Loucy (cell line): ENCODE results near the gene ABCC8.

Source experiments
- H2AFZ ChIP-seq: fragments of 200-600 bp; sonication (generic); 2 replicates; pipeline ENCODE4 v1.6.0; 2016; ENCODE audit warnings: antibody characterized with exemption, mild to moderate bottlenecking, low read length, moderate library complexity
- H3F3A ChIP-seq: fragments of 200-600 bp; 2 replicates; pipeline ENCODE4 v1.6.0; 2016; ENCODE audit warnings: antibody characterized with exemption, low read depth, mild to moderate bottlenecking
- H3K27me3 ChIP-seq: fragments of 200-600 bp; sonication (generic); 2 replicates; pipeline ENCODE4 v1.6.1; 2014; ENCODE audit warnings: low read length, mild to moderate bottlenecking; ENCODE audit not compliant: insufficient read depth, poor library complexity, severe bottlenecking
- H3K36me3 ChIP-seq: fragments of 200-600 bp; sonication (generic); 2 replicates; pipeline ENCODE4 v1.6.1; 2016; ENCODE audit warnings: low read length; ENCODE audit not compliant: insufficient read depth
- H3K4me1 ChIP-seq: fragments of 200-600 bp; sonication (generic); 2 replicates; pipeline ENCODE4 v1.5.1; 2014; ENCODE audit warnings: low read length, mild to moderate bottlenecking; ENCODE audit not compliant: insufficient read depth, poor library complexity, severe bottlenecking
- H3K4me2 ChIP-seq: fragments of 200-600 bp; sonication (generic); 2 replicates; pipeline ENCODE4 v1.6.0; 2014; ENCODE audit warnings: antibody characterized with exemption, low read length, low read depth, mild to moderate bottlenecking; ENCODE audit not compliant: poor library complexity, severe bottlenecking
- H3K4me3 ChIP-seq: fragments of 200-600 bp; sonication (generic); 2 replicates; pipeline ENCODE4 v1.5.1; 2014; ENCODE audit warnings: low read length, mild to moderate bottlenecking, mixed read lengths; ENCODE audit not compliant: poor library complexity, severe bottlenecking
- H3K79me2 ChIP-seq: fragments of 200-600 bp; sonication (generic); 2 replicates; pipeline ENCODE4 v1.6.1; 2014; ENCODE audit warnings: low read length; ENCODE audit not compliant: insufficient read depth
- H3K9ac ChIP-seq: fragments of 200-600 bp; sonication (generic); 2 replicates; pipeline ENCODE4 v1.6.0; 2014; ENCODE audit warnings: mild to moderate bottlenecking, low read depth, low read length, moderate library complexity; ENCODE audit not compliant: poor library complexity, severe bottlenecking
- H3K9me2 ChIP-seq: fragments of 200-600 bp; sonication (generic); replicated peaks from 2 replicates; pipeline ENCODE4 v1.6.1; 2016; ENCODE audit warnings: low read depth, low read length, mixed read lengths
- H3K9me3 ChIP-seq: fragments of 200-600 bp; sonication (generic); 2 replicates; pipeline ENCODE4 v1.6.1; 2014; ENCODE audit warnings: mild to moderate bottlenecking, antibody characterized with exemption, low read length, low read depth; ENCODE audit not compliant: insufficient read depth
- H4K20me1 ChIP-seq: fragments of 200-600 bp; sonication (generic); 2 replicates; pipeline ENCODE4 v1.6.0; 2014; ENCODE audit warnings: antibody characterized with exemption, low read length, mild to moderate bottlenecking; ENCODE audit not compliant: insufficient read depth, poor library complexity, severe bottlenecking
- EZH2phosphoT487 ChIP-seq: fragments of 200-600 bp; IDR thresholded peaks from 2 replicates; pipeline ENCODE4 v1.6.1; 2018; ENCODE audit warnings: antibody characterized with exemption, mild to moderate bottlenecking, moderate library complexity, borderline replicate concordance
- TF ChIP-seq, protein P1 (sequence below): fragments of 200-600 bp; sonication (generic); conservative IDR thresholded peaks from 2 replicates; pipeline ENCODE4 v1.5.1; 2014; ENCODE audit warnings: mild to moderate bottlenecking, antibody characterized with exemption, low read length

ABCC8 gene

GRCh38 chr11:17354601-17354991, 122.0 kb downstream of the ABCC8 start:
- H3K4me1 ChIP-seq, result peaks cover 5% of the 10 kb centered on the region
- peaks cover 3% of the 10 kb centered on the region for H4K20me1 ChIP-seq
- H3K4me3 ChIP-seq, result peak overlapping the region; percentile 75
- H3K9ac ChIP-seq, result peak overlapping the region; percentile 74
- TF ChIP-seq EZH2phosphoT487, result no peak
- TF ChIP-seq, protein P1, sequence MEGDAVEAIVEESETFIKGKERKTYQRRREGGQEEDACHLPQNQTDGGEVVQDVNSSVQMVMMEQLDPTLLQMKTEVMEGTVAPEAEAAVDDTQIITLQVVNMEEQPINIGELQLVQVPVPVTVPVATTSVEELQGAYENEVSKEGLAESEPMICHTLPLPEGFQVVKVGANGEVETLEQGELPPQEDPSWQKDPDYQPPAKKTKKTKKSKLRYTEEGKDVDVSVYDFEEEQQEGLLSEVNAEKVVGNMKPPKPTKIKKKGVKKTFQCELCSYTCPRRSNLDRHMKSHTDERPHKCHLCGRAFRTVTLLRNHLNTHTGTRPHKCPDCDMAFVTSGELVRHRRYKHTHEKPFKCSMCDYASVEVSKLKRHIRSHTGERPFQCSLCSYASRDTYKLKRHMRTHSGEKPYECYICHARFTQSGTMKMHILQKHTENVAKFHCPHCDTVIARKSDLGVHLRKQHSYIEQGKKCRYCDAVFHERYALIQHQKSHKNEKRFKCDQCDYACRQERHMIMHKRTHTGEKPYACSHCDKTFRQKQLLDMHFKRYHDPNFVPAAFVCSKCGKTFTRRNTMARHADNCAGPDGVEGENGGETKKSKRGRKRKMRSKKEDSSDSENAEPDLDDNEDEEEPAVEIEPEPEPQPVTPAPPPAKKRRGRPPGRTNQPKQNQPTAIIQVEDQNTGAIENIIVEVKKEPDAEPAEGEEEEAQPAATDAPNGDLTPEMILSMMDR, result peak; percentile 65
- H3K27me3 ChIP-seq, result no peaks in the 10 kb centered on the region
- peak overlapping the region; percentile 90 for H3K4me2 ChIP-seq
- H3K9me3 ChIP-seq, result no peaks in the 10 kb centered on the region
- peak overlapping the region; percentile 95; the same call in 1 of the 2 replicates for H2AFZ ChIP-seq
- peaks cover 4% of the 10 kb centered on the region for H3F3A ChIP-seq
- H3K36me3 ChIP-seq, result peaks cover 3% of the 10 kb centered on the region; the same call in 1 of the 2 replicates
- H3K79me2 ChIP-seq, result no peaks in the 10 kb centered on the region
- no peaks in the 10 kb centered on the region for H3K9me2 ChIP-seq

DNA sequence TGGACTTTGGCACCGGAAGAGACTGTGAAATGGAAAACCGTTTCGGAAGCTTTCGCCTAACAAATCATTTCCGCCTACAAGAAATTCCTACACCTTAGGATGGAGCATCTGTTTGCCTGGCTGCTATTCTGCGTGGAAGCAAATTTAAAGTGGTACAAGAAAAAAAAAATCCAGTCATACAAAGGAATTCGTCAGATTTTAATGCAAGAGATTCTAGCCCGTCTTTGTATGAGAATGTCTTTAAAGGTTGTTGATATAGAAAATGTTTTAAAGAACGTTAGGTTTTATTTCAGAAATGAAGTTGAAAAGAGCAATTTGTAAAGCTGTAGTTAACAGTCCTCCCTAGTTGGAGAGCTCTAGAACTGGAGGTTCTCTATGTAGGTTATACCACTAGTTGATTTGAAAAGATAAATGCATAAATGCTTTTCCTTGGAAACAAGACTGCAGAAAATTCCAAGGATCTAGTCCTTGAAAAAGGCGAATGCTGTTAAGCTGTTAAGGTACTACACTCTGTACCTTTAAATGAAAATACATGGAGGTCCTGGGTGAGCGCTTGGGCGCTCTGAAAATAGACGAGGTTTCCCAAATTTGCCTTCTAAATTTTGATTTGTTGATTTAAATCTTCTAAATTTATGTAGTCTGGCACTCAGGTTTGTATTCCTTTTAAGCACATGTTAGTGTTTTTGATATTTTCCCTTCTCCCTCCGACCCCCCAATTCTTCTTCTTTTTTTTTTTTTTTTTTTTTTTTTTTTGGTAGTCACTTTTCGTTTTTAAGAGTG, 122.6 kb downstream of the ABCC8 start:
- Histone ChIP-seq H3K36me3 (peaks cover 8% of the 10 kb centered on the region; the same call in 1 of the 2 replicates), H3K27me3 (no peaks in the 10 kb centered on the region), H3K4me1 (peaks cover 5% of the 10 kb centered on the region), H3K9me3 (no peaks in the 10 kb centered on the region), H4K20me1 (peaks cover 3% of the 10 kb centered on the region), H3K4me2 (peak overlapping the region; percentile 90), H3K9ac (peak overlapping the region; percentile 74), H3K9me2 (no peaks in the 10 kb centered on the region), H3K79me2 (no peaks in the 10 kb centered on the region), H3F3A (peaks cover 10% of the 10 kb centered on the region), H2AFZ (peak overlapping the region; percentile 95), H3K4me3 (peak overlapping the region; percentile 75)
- no peak for TF ChIP-seq EZH2phosphoT487
- TF ChIP-seq, protein P1, result no peak

GRCh38 chr11:17352950-17353820, 123.5 kb downstream of the ABCC8 start:
- Histone ChIP-seq H3K4me2 (peak overlapping the region; percentile 90), H3K9me2 (no peaks in the 10 kb centered on the region), H3K36me3 (peaks cover 10% of the 10 kb centered on the region; the same call in 1 of the 2 replicates), H3K4me3 (peak overlapping the region; percentile 75), H2AFZ (peak overlapping the region; percentile 95), H3K4me1 (peaks cover 5% of the 10 kb centered on the region), H3K9me3 (no peaks in the 10 kb centered on the region), H4K20me1 (peaks cover 3% of the 10 kb centered on the region), H3F3A (peaks cover 10% of the 10 kb centered on the region), H3K27me3 (no peaks in the 10 kb centered on the region), H3K79me2 (no peaks in the 10 kb centered on the region), H3K9ac (peak overlapping the region; percentile 74)
- TF ChIP-seq EZH2phosphoT487, result no peak
- TF ChIP-seq, protein P1, result no peak
